Measurements from ENCODE around the gene COL9A3.

DNA sequence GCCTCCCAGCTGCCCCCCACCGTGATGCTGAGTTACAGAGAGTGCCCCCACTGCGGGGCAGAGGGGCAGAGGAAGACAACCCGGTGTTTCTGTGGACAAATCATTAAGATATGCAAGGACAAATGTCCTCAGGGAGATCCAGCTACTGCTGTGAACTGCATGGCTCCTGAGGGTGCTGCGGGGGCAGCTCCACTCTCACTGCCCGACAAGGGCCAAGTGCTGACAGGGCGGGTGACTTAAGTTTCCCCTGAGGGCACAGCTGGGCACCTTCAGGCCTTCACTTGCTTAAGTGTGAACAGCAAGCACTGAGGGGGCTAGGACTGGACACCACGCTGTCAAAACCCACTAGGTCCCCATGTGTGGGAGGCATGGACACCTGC lies 71.0 kb downstream of the COL9A3 start:
- TF ChIP-seq, protein P1, sequence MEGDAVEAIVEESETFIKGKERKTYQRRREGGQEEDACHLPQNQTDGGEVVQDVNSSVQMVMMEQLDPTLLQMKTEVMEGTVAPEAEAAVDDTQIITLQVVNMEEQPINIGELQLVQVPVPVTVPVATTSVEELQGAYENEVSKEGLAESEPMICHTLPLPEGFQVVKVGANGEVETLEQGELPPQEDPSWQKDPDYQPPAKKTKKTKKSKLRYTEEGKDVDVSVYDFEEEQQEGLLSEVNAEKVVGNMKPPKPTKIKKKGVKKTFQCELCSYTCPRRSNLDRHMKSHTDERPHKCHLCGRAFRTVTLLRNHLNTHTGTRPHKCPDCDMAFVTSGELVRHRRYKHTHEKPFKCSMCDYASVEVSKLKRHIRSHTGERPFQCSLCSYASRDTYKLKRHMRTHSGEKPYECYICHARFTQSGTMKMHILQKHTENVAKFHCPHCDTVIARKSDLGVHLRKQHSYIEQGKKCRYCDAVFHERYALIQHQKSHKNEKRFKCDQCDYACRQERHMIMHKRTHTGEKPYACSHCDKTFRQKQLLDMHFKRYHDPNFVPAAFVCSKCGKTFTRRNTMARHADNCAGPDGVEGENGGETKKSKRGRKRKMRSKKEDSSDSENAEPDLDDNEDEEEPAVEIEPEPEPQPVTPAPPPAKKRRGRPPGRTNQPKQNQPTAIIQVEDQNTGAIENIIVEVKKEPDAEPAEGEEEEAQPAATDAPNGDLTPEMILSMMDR (IDR thresholded peaks at IDR 0.05), result no peak
- no peak for TF ChIP-seq EZH2 (IDR thresholded peaks at IDR 0.05)

All from neural progenitor cell (in vitro differentiated cells).